NCI-H2227 (cell line): ENCODE results near the gene RIMKLB.
"Not testable (repeated sequence)": the region's sequence is repeated elsewhere in the genome, so short reads cannot be mapped to it uniquely, and the experiment has no call there.

Experiments used
- DNase-seq: peaks from one replicate; lab custom pipeline; 2025; ENCODE audit not compliant: unreplicated experiment; lab: John Stamatoyannopoulos, UW

RIMKLB gene

GRCh38 chr12:8689681-8690080 lies 8.1 kb upstream of the RIMKLB start:
- DNase-seq: no peak

- DNase-seq: peak; percentile 68
Measured at GRCh38 chr12:8692573-8692972, 5.2 kb upstream of the RIMKLB start.

- DNase-seq: no peak
Measured at GRCh38 chr12:8695116-8695515, 2.7 kb upstream of the RIMKLB start.

- DNase-seq: no peak
Measured at GRCh38 chr12:8696442-8697090, 1.2 kb upstream of the RIMKLB start.

- DNase-seq: peak; percentile 66
Measured at GRCh38 chr12:8697120-8697475, 693 bp upstream of the RIMKLB start.

GRCh38 chr12:8698132-8698851 lies 501 bp downstream of the RIMKLB start:
- DNase-seq: peak; percentile 75

- no peak for DNase-seq
Measured at GRCh38 chr12:8698879-8699278, 1.1 kb downstream of the RIMKLB start.

GRCh38 chr12:8699714-8700113 lies 1.9 kb downstream of the RIMKLB start:
- no peak for DNase-seq

GRCh38 chr12:8701046-8701660 lies 3.4 kb downstream of the RIMKLB start:
- DNase-seq: no peak

- DNase-seq: no peak
Measured at GRCh38 chr12:8702159-8702558, 4.4 kb downstream of the RIMKLB start.

- no peak for DNase-seq
Measured at GRCh38 chr12:8709124-8709830, 11.5 kb downstream of the RIMKLB start.

GRCh38 chr12:8712572-8712971 lies 14.8 kb downstream of the RIMKLB start:
- no peak for DNase-seq

GRCh38 chr12:8722286-8722800 lies 24.6 kb downstream of the RIMKLB start:
- DNase-seq: no peak

GRCh38 chr12:8734873-8735381 lies 37.1 kb downstream of the RIMKLB start:
- DNase-seq: no peak

GRCh38 chr12:8742501-8742900 lies 44.7 kb downstream of the RIMKLB start:
- DNase-seq: no peak

GRCh38 chr12:8743121-8743520 lies 45.3 kb downstream of the RIMKLB start:
- DNase-seq: not testable (repeated sequence)

GRCh38 chr12:8745631-8746030 lies 47.8 kb downstream of the RIMKLB start:
- not testable (repeated sequence) for DNase-seq

- no peak for DNase-seq
Measured at GRCh38 chr12:8746046-8746445, 48.3 kb downstream of the RIMKLB start.

- DNase-seq: not testable (repeated sequence)
Measured at GRCh38 chr12:8760076-8760475, 62.3 kb downstream of the RIMKLB start.

- DNase-seq: not testable (repeated sequence)
Measured at GRCh38 chr12:8762701-8763100, 64.9 kb downstream of the RIMKLB start.

GRCh38 chr12:8766121-8766520 lies 68.3 kb downstream of the RIMKLB start:
- not testable (repeated sequence) for DNase-seq
